ENCODE results near the gene SLC5A11. TPM values are rescaled to one million over a fixed set of nuclear protein-coding genes. Genes with fewer than 3 reads are reported as not detected.

The SLC5A11 gene
- total RNA-seq, 1 experiment from 2014 or later = not detected

DNA sequence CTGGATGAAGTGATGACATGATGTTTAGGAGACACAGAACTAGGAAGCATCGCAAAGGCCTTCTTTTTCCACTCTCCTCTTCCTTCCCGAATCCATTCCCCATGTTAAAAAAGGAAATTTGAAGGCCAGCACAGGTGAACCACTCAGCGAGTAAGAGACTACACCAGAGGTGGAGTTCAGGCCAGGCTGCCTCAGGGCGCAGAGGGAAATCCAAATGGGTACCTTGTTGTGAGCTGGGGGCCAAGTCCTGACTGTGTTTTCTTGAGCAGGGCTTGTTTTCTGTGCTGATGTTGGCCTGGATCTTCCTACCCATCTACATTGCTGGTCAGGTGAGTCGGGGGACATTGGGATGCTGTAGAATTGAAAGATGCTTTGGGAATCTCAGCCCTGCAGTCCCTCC is 26.1 kb downstream of the SLC5A11 start:
- ATAC-seq (no peak), DNase-seq (ENCODE audit: low spot score) (no peak)
- POLR2A ChIA-PET = no interaction called here
- Mint-ChIP-seq H3K9me3 (no peaks in the 10 kb centered on the region), H3K4me1 (no peaks in the 10 kb centered on the region), H3K4me3 (no peak overlapping the region), H3K27me3 (ENCODE audit: low read depth) (no peaks in the 10 kb centered on the region), H3K27ac (no peak overlapping the region), H3K36me3 (no peaks in the 10 kb centered on the region)
- CTCF ChIA-PET = no interaction called here
- no peak for TF ChIP-seq ZNF416 (CRISPR knock-in tag; IDR thresholded peaks at IDR 0.05)
- TF ChIP-seq AFF4 (CRISPR knock-in tag; IDR thresholded peaks at IDR 0.05; ENCODE audit: borderline replicate concordance) = no peak
- TF ChIP-seq JUN (CRISPR knock-in tag; IDR thresholded peaks at IDR 0.05) = no peak
- no peak for TF ChIP-seq HMGA2 (CRISPR knock-in tag; IDR thresholded peaks at IDR 0.05)
- no peak for TF ChIP-seq GTF2I (CRISPR knock-in tag; conservative IDR thresholded peaks at IDR 0.05)
- TF ChIP-seq FOXP1 (CRISPR knock-in tag; IDR thresholded peaks at IDR 0.05; ENCODE audit: borderline replicate concordance) = no peak
- TF ChIP-seq, protein P1, sequence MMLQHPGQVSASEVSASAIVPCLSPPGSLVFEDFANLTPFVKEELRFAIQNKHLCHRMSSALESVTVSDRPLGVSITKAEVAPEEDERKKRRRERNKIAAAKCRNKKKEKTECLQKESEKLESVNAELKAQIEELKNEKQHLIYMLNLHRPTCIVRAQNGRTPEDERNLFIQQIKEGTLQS (CRISPR knock-in tag; conservative IDR thresholded peaks at IDR 0.05) = no peak
- TF ChIP-seq FOXJ3 (CRISPR knock-in tag; IDR thresholded peaks at IDR 0.05; ENCODE audit: borderline replicate concordance) = no peak
- no peak for TF ChIP-seq ZNF396 (CRISPR knock-in tag; IDR thresholded peaks at IDR 0.05; ENCODE audit: borderline replicate concordance)
- TF ChIP-seq SOX15 (CRISPR knock-in tag; IDR thresholded peaks at IDR 0.05) = no peak
- TF ChIP-seq OVOL2 (CRISPR knock-in tag; IDR thresholded peaks at IDR 0.05; ENCODE audit: borderline replicate concordance) = no peak
- TF ChIP-seq NR2C2 (CRISPR knock-in tag; IDR thresholded peaks at IDR 0.05) = no peak
- TF ChIP-seq SMAD4 (CRISPR knock-in tag; IDR thresholded peaks at IDR 0.05) = no peak

DNA sequence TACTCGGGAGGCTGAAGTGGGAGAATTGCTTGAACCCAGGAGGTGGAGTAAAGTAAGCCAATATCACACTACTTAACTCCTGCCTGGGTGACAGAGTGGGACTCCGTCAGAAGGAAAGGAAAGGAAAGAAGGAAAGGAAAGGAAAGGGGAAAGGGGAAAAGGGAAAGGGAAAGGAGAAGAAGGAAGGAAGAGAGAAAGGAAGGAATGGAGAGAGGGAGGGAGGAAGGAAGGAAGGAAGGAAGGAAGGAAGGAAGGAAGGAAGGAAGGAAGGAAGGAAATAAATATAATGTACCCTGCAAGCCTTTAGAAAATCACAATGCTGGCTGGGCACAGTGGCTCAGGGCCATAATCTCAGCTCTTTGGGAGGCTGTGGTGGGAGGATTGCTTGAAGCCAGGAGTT is 27.3 kb downstream of the SLC5A11 start:
- H3K36me3 Mint-ChIP-seq = no peaks in the 10 kb centered on the region
- no peak for ATAC-seq
- H3K9me3 Mint-ChIP-seq = no peaks in the 10 kb centered on the region
- no peaks in the 10 kb centered on the region; the same call in 1 of the 2 replicates for H3K27me3 Mint-ChIP-seq (ENCODE audit: low read depth)
- no peak for TF ChIP-seq PRRX2 (CRISPR knock-in tag; IDR thresholded peaks at IDR 0.05)
- TF ChIP-seq SP1 (CRISPR knock-in tag; conservative IDR thresholded peaks at IDR 0.05) = no peak
- H3K4me3 Mint-ChIP-seq = no peak overlapping the region
- no peak for DNase-seq (ENCODE audit: low spot score)
- POLR2A ChIA-PET = no interaction called here
- H3K27ac Mint-ChIP-seq = no peak overlapping the region
- no peaks in the 10 kb centered on the region for H3K4me1 Mint-ChIP-seq
- CTCF ChIA-PET = no interaction called here

- H3K27ac Mint-ChIP-seq = no peak overlapping the region
- H3K36me3 Mint-ChIP-seq = no peaks in the 10 kb centered on the region
- ChIA-PET POLR2A (no interaction called here), CTCF (no interaction called here)
- ATAC-seq = no peak
- H3K4me1 Mint-ChIP-seq = no peaks in the 10 kb centered on the region
- DNase-seq (ENCODE audit: low spot score) = no peak
- H3K27me3 Mint-ChIP-seq (ENCODE audit: low read depth) = no peaks in the 10 kb centered on the region; the same call in 1 of the 2 replicates
- H3K4me3 Mint-ChIP-seq = no peak overlapping the region
- H3K9me3 Mint-ChIP-seq = peaks cover 9% of the 10 kb centered on the region
- no peak for TF ChIP-seq E2F5 (CRISPR knock-in tag; IDR thresholded peaks at IDR 0.05)
- no peak for TF ChIP-seq ZNF425 (CRISPR knock-in tag; conservative IDR thresholded peaks at IDR 0.05)
- TF ChIP-seq, protein P2, sequence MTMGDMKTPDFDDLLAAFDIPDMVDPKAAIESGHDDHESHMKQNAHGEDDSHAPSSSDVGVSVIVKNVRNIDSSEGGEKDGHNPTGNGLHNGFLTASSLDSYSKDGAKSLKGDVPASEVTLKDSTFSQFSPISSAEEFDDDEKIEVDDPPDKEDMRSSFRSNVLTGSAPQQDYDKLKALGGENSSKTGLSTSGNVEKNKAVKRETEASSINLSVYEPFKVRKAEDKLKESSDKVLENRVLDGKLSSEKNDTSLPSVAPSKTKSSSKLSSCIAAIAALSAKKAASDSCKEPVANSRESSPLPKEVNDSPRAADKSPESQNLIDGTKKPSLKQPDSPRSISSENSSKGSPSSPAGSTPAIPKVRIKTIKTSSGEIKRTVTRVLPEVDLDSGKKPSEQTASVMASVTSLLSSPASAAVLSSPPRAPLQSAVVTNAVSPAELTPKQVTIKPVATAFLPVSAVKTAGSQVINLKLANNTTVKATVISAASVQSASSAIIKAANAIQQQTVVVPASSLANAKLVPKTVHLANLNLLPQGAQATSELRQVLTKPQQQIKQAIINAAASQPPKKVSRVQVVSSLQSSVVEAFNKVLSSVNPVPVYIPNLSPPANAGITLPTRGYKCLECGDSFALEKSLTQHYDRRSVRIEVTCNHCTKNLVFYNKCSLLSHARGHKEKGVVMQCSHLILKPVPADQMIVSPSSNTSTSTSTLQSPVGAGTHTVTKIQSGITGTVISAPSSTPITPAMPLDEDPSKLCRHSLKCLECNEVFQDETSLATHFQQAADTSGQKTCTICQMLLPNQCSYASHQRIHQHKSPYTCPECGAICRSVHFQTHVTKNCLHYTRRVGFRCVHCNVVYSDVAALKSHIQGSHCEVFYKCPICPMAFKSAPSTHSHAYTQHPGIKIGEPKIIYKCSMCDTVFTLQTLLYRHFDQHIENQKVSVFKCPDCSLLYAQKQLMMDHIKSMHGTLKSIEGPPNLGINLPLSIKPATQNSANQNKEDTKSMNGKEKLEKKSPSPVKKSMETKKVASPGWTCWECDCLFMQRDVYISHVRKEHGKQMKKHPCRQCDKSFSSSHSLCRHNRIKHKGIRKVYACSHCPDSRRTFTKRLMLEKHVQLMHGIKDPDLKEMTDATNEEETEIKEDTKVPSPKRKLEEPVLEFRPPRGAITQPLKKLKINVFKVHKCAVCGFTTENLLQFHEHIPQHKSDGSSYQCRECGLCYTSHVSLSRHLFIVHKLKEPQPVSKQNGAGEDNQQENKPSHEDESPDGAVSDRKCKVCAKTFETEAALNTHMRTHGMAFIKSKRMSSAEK (CRISPR knock-in tag; IDR thresholded peaks at IDR 0.05; ENCODE audit: borderline replicate concordance) = no peak
- TF ChIP-seq ATF6 (CRISPR knock-in tag; IDR thresholded peaks at IDR 0.05) = no peak
- TF ChIP-seq IRF2 (CRISPR knock-in tag; IDR thresholded peaks at IDR 0.05; ENCODE audit: borderline replicate concordance, low read depth) = no peak
- no peak for TF ChIP-seq ZNF138 (CRISPR knock-in tag; conservative IDR thresholded peaks at IDR 0.05)
These were observed 29.7 kb downstream of the SLC5A11 start for GRCh38 chr16:24875466-24875865.

Data from WTC11 (cell line).